NCI-H460 (cell line): ENCODE data around the gene AVPR1B. TPM values are rescaled to one million over a fixed set of nuclear protein-coding genes. Genes with fewer than 3 reads are reported as not detected.

Source experiments
- DNase-seq: peaks from one replicate; pipeline ENCODE4 v3.0.0-alpha.2; 2016; ENCODE audit warnings: low read depth; ENCODE audit errors: extremely low read depth
- polyA plus RNA-seq: library from polyadenylated mRNA; depleted of rRNA; stranded (reverse); fragments of >200 nt; gene quantifications from 2 replicates; pipeline ENCODE4 v1.2.3, GENCODE V29; 2014; cell fraction: nucleus; rRNA removed
- total RNA-seq: library from RNA; depleted of rRNA; stranded (reverse); fragments of >200 nt; shearing (Covaris generic); gene quantifications from 2 replicates; pipeline ENCODE4 v1.2.3, GENCODE V29; 2014; rRNA removed

Gene AVPR1B
- total RNA-seq: not detected in 2 replicates
- polyA plus RNA-seq: not detected in 2 replicates

GRCh38 chr1:206117151-206117948 lies at the start of gene AVPR1B:
TSS of gene AVPR1B (minus strand) at chr1:206117388. CDS start at chr1:206116890, 498 bp downstream.
- no peak for DNase-seq

- no peak for DNase-seq
Observed at GRCh38 chr1:206145771-206146290, 28.6 kb upstream of the AVPR1B start.

GRCh38 chr1:206144605-206145004 lies 27.4 kb upstream of the AVPR1B start:
- no peak for DNase-seq

GRCh38 chr1:206143537-206144172 lies 26.5 kb upstream of the AVPR1B start:
- no peak for DNase-seq

- no peak for DNase-seq
Observed at GRCh38 chr1:206142770-206143169, 25.6 kb upstream of the AVPR1B start.

- DNase-seq: no peak
Observed at GRCh38 chr1:206142011-206142410, 24.8 kb upstream of the AVPR1B start.

- no peak for DNase-seq
Observed at GRCh38 chr1:206136241-206136640, 19.1 kb upstream of the AVPR1B start.

- DNase-seq: no peak
Observed at GRCh38 chr1:206135248-206135647, 18.1 kb upstream of the AVPR1B start.

- DNase-seq: no peak
Observed at GRCh38 chr1:206133751-206134415, 16.7 kb upstream of the AVPR1B start.

GRCh38 chr1:206131037-206131436 lies 13.8 kb upstream of the AVPR1B start:
- DNase-seq: no peak

GRCh38 chr1:206128196-206128595 lies 11.0 kb upstream of the AVPR1B start:
- DNase-seq: no peak

GRCh38 chr1:206127336-206127735 lies 10.1 kb upstream of the AVPR1B start:
- no peak for DNase-seq

GRCh38 chr1:206125346-206125745 lies 8.2 kb upstream of the AVPR1B start:
- DNase-seq: no peak

- DNase-seq: no peak
Observed at GRCh38 chr1:206122686-206123085, 5.5 kb upstream of the AVPR1B start.

GRCh38 chr1:206121269-206121668 lies 4.1 kb upstream of the AVPR1B start:
- no peak for DNase-seq

- DNase-seq: no peak
Observed at GRCh38 chr1:206120406-206120805, 3.2 kb upstream of the AVPR1B start.

GRCh38 chr1:206116873-206117150 lies 376 bp downstream of the AVPR1B start:
- DNase-seq: no peak

GRCh38 chr1:206116191-206116872 lies 856 bp downstream of the AVPR1B start:
- no peak for DNase-seq

- DNase-seq: no peak
Observed at GRCh38 chr1:206115791-206116190, 1.4 kb downstream of the AVPR1B start.

- no peak for DNase-seq
Observed at GRCh38 chr1:206114692-206115640, 2.2 kb downstream of the AVPR1B start.
